Measurements from ENCODE around the gene LUC7L.

DNA sequence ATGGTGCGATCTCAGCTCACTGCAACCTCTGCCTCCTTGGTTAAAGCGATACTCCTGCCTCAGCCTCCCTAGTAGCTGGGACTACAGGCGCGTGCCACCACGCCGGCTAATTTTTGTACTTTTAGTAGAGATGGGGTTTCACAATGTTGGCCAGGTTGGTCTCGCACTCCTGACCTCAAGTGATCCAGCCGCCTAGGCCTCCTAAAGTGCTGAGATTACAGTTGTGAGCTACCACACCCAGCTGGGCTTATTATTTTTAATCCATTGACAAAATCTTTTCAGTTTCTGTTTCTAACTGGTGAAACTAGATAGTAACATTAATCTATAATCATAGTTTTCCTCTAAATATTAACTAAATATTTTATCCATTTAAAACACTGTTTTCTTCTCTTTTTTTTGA lies 11.3 kb upstream of the LUC7L start:
- no peak for TF ChIP-seq MAX (IDR thresholded peaks at IDR 0.05)
- no peak for TF ChIP-seq YY1 (IDR thresholded peaks at IDR 0.05; ENCODE audit: low read depth)
- TF ChIP-seq, protein P1, sequence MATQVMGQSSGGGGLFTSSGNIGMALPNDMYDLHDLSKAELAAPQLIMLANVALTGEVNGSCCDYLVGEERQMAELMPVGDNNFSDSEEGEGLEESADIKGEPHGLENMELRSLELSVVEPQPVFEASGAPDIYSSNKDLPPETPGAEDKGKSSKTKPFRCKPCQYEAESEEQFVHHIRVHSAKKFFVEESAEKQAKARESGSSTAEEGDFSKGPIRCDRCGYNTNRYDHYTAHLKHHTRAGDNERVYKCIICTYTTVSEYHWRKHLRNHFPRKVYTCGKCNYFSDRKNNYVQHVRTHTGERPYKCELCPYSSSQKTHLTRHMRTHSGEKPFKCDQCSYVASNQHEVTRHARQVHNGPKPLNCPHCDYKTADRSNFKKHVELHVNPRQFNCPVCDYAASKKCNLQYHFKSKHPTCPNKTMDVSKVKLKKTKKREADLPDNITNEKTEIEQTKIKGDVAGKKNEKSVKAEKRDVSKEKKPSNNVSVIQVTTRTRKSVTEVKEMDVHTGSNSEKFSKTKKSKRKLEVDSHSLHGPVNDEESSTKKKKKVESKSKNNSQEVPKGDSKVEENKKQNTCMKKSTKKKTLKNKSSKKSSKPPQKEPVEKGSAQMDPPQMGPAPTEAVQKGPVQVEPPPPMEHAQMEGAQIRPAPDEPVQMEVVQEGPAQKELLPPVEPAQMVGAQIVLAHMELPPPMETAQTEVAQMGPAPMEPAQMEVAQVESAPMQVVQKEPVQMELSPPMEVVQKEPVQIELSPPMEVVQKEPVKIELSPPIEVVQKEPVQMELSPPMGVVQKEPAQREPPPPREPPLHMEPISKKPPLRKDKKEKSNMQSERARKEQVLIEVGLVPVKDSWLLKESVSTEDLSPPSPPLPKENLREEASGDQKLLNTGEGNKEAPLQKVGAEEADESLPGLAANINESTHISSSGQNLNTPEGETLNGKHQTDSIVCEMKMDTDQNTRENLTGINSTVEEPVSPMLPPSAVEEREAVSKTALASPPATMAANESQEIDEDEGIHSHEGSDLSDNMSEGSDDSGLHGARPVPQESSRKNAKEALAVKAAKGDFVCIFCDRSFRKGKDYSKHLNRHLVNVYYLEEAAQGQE (IDR thresholded peaks at IDR 0.05; ENCODE audit: low read depth) = no peak
- no peak for TF ChIP-seq TEAD4 (IDR thresholded peaks at IDR 0.05)
- TF ChIP-seq FOXM1 (IDR thresholded peaks at IDR 0.05; ENCODE audit: borderline replicate concordance, low read depth) = no peak
- TF ChIP-seq EGR1 (IDR thresholded peaks at IDR 0.05) = no peak
- TF ChIP-seq CEBPB (IDR thresholded peaks at IDR 0.05) = no peak
- no peak for TF ChIP-seq NFIC (IDR thresholded peaks at IDR 0.05)
- no peak for TF ChIP-seq EP300 (IDR thresholded peaks at IDR 0.05; ENCODE audit: borderline replicate concordance)
- no peak for TF ChIP-seq RAD21 (IDR thresholded peaks at IDR 0.05; ENCODE audit: low read depth)
- no peak for TF ChIP-seq TCF12 (IDR thresholded peaks at IDR 0.05; ENCODE audit: low read depth)
